Activated T-cell treated with anti-CD3 and anti-CD28 coated beads, Interleukin-2, amount 50 U/mL, for 1 hour (primary cell): ENCODE measurements around the gene PLXDC2.

Source experiments
- DNase-seq: peaks from one replicate; pipeline ENCODE4 v3.0.0-alpha.2; 2020

The PLXDC2 gene

DNA sequence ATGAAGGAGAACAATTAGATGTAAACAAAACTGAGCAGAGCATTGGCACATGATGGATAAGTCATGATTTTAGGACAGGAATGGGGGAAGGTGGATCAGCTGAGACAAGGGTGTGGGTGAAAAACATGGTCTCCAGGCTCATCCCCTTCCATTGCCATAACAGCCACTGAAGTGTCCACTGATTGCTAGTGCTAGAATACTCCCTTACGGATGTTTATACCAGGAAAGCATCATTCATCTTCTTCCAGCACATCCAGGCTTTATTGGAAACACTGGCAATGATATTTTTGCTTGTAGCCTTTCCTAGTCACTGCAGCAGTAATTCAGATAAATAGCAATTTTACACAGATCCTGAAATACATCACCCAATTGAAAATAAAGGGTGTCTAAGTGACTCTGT is 259.5 kb downstream of the PLXDC2 start:
- DNase-seq = no peak

DNA sequence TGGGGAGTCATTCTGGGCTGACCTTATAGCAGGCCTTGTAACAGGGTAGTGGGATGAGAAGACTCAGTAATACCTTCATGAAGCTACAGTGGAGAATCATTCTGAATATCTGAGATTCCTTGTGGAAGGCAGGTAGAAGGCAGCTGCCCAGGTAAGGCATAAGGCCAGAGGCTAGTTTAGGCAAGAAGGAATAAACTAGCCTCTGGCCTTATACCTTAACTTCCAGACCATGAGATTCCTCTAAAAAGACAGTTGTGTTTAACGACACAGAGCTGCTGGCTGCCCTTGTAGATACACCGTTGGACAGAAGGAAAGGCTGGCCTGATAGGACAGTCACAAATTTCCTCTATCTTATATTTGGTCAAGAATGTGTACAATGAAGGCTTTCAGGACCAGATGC is 268.2 kb downstream of the PLXDC2 start:
- no peak for DNase-seq

DNA sequence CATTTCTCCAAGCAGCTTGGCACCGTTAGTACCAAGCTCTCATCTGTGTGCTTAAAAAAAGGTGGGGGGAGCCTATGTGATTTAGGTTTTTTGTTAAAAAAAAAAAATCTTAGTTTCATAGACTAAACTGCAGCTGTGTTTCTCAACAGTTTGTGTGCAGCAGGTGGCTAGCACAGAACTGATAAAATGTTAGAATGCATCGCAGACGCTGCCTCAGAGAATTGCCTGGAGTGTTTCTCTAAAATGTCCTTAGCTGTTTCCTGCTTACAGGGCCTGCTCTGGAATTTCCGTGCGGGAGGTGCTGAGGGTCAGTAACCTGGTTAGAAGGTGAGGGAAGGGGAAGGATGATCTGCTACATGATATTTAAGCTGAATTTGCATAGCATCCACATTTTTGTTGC is 268.9 kb downstream of the PLXDC2 start:
- no peak for DNase-seq

DNA sequence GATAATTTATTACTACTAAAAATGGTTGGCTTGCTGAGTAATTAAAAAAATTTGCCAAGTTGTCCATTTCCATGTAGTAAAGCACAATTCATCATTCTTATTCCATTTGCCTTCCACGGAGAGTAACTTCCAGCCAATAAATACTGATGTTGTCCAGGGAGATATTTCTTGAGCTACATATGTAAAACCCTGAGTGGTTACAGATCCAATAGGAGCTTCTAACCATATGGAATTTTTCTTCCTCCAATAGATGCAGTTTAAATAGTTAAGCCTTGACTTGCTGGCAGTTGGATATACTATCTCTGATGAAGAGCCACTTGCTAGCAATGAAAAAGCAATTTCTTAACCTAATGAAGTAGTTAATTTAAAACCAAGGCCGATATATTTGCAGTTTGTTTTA is 271.1 kb downstream of the PLXDC2 start:
- no peak for DNase-seq

DNA sequence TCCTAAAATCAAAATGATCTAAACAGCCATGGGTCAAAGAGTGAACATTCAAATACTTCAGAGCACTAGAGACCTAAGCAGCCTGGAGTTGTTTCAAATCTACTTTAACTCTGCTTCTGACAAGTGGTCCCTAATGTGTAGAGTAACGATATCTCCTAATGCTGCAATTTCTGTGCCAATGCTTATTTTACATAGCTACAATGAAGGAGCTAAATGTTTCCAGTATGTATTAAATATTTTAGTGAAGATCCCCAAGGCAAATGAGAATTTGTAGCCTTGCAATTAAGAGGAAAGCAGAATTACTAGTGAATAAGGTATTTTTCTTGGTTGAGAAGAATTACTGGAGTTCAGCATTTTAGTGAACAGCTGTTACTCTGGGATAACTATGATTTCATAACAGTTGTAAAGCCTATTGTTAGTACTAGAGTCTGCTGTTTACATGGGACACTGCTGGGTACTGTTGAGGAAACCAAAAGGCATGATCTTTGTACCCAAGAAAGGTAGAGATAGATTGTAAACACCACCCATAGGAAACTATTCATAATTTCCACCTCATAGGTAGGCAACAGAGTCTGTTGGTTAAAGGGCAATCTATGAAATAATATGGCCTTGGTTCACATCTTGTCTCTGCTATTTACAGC is 271.9 kb downstream of the PLXDC2 start:
- DNase-seq = no peak

DNA sequence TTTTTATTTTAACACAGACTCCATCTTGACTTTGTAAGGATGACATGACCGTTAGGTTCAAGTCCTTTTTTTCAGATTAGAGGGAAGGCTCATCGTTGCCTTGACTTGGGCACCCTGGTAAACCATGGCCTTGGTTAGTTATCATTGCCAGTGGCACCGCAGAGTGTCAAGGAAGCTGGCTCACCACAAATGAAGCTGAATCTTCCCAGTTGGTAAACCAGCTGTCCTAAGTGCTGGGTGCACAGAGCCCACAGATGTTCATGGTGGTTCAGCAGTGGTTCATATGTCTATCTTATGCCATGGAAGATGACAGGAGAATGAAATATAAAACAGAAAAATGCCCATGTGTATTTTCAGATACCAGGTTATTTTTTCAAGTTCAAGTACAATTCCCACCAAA is 273.6 kb downstream of the PLXDC2 start:
- DNase-seq = no peak

DNA sequence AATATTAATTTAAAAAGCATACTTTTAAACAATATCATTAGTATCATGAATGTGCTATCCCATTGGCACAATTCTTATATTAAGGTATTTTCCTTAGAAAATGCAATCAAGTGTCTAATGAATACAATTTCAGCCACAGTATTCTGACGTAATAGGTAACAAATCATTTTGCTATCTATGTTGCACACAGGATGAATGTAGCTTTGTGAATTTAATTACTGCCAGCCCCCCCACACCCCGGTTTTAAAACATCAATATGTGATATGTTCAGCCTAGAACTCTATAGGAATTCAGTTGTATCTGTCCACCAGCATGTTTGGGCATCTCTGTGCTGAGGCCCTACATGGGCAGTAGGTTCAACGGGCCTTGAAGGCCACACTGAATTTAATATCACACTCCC is 274.6 kb downstream of the PLXDC2 start:
- no peak for DNase-seq

DNA sequence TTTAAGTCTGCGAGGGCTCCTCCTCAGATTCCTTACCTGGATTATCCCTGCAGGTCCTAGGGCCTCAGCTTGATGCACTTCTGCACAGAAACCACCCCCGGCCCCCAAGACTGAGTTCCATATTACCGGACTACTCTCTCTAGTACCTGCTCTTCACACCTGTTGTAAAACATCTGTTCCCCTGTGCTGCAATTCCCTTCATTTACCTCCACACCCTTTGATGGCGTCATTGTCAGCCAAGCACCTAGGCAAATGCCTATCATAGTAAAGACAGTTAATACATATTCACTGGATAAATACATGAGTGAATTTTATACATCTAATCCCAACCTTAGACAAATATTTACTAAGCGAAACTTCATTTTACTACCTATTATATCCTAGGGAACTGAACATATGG is 275.5 kb downstream of the PLXDC2 start:
- no peak for DNase-seq

DNA sequence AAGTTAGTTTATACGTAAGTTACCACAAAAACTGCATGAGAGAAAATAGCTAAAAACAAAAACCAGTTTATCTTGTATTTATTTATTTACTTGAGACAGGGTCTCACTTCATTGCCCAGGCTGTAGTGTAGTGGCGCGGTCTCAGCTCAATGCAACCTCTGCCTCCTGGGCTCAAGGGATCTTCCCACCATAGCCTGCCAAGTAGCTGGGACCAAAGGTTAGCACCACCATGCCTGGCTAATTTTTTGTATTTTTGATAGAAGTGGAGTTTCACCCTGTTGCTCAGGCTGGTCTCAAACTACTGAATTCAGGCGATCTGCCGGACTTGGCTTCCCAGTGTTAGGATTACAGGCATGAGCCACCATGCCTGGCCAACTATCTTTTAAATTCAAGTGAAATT is 277.4 kb downstream of the PLXDC2 start:
- no peak for DNase-seq

DNA sequence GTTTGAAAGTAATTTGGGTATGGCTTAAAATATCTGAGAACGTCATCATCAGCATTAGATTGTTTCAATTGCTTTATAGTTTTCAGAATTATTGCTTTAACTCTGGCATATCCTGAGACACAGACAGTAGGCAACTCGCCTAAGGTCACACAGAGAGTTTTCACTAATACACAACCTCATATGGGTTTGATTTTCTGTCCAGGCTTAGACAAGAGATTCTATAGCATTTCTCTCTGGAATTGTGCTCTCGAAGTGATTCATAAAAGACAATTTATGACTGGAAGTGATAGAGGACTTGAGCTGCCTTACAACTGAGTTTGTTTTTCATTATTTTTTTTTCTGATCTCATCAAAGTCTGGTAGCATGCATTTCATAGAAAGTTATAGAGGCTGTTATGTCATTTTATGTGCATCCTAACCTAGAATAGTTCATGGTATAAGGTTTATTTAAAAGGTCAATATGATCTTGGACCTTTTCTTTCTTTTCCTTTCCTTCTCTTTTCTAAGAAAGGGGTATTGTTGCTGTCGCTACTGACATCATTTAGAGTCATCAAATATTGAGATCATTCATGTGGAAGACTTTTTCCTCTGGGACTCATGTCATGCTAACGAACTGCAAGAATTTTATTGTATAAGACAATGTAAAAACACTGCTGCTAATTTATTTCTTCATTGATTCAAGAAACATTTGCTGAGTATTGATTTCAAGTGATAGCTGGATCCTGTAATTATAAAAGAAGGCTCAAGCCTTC is 278.2 kb downstream of the PLXDC2 start:
- no peak for DNase-seq

DNA sequence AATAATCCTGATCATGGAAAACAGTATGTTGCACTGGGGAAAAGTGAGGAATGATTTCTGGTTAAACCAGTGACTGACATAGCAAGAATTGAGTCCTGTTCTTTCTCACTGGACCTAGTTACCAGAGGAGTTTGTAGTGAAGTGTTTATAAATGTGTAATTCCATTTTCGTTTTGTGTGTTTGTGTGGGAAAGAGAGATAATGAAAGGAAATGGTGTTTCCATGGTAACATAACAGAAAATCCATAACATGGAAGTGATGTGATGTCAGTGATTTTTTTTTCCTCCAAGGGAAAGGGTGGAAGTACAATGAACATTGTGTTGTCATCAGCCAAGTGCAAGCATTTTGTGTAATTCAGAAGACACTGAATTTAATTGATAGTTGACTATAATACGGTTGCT is 283.9 kb downstream of the PLXDC2 start:
- no peak for DNase-seq

DNA sequence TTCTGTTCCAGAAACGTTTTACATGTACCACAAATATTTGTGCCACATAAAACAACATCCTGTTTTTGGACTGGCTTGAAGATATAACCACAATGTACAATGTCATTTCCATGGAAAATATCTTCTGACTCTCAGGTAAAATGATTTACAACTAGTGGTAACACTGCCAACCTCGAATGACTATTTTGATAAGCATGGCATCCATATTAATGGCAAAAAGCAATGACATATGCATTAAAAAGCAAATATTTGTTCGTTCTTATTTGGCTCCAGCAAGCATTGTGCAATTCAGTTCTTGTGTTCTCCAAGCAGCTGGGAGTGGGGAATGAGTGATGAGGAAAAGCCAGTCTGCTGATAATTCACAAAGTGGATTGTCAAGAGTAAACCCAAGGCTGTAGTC is 289.0 kb downstream of the PLXDC2 start:
- no peak for DNase-seq

DNA sequence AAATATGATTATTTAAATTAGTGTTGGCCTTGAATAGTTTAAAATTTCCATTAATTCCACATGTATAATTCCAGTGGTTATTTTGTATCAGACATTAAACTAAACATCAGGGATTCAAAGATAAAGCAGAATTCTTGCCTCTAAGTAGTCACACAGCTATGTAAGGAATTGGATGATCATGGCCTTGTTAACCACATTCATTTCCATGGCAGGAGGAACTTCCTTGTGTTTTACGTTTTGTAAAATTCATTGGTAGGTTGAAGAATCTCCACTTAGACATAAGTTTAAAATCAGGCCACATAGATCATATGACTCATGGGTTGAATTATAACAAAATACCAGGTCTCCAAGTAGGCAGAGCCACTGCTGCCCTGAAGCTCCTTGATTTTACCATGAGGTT is 289.7 kb downstream of the PLXDC2 start:
- no peak for DNase-seq

DNA sequence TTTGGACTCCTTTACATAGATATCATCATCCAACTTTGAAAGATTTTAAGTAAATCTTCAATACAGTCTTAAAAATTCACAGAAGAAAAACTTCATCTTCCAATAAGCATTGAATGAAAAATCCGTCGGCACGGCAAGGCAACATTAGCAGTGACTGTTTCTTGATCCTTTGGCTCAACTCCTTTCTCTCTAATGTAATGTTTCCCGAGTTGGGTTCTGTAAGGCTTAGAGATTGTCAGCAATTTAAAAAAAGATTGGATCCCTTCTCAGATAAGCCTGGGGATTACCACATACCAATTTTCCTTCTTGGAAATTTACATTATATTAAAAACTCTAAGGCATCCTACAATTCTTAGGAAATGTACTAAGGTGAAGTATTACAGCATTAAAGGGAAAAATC is 291.8 kb downstream of the PLXDC2 start:
- DNase-seq = no peak

DNA sequence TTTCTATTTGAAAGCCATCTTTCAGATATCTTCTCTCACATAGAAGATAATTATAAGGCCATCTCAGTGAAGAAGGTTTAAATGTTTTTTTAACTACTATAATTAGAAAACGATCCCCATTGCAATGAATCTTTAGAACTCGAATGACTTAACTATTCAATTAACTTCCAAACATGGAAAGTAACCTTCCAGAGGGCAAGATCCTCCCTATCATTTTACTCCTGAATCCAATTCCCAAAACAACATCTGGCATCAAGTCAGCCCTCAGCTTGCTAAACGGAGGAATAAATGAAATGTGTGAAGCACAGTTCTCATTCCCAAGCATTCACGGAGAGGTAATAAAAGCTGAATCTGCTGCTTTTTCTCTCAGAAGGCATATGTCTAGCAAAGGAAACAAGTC is 293.4 kb downstream of the PLXDC2 start:
- DNase-seq = no peak

DNA sequence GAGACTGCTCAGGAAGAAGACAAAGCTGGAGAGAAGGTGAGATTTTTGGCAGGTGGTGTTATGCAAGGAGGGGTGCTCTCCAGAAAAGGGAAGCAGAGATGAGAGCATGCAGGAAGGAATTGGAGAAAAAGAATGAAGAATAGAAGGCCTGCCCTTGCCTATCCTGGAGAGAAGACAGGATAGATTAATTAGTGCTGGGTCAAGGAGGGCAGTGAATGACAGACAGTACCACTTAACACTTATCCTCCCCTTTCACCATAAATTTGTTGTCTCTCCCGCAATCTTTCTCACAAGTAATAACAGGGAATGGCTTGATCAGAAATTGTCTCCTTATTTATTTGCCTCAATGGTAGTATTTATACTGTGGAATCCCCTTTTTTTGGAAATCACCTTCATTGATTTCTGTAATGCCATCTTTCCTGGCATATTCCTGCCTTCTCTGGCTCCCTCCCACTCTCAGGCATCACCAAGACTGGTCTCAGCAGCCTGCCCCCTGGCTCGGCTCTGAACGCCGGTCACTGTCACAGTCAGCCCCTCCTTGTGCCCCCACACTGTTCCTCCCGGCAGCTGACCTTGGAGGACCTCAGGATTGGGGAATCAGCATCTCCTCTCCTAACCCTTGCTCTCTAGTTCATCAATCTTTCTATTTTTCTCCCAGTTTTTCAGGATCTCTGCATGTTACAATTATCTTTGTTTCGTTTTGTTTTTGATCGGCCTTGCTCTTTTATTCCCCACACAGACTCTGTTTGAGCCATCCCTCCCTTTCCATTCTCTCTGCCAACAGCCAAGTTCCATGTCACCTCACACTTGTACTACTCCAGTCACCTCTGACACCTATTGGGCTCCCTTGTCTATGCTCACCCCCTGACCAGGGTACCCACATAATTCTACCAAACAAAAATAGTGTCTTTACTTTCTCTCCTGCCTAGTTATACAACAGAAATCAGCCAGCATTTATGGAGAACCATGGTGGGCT is 294.2 kb downstream of the PLXDC2 start:
- no peak for DNase-seq

DNA sequence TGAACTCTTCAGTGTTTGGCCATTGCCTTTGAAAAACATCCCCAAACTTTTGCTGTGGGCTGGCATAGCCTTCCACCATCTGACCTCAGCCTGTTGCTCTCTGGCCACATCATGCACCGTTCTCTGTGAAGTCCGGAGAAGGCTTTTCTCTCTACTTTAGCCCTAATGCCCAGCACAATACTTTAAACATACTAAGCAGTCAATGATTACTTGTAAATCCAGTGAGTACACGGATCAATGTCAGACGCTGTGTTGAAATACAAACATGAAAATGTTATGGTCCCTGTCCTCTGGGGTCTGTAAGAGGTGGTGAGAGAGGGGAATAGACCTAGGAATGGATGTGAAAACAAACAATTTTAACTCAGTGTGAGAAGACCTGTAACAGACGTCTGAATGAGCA is 297.9 kb downstream of the PLXDC2 start:
- DNase-seq = no peak

DNA sequence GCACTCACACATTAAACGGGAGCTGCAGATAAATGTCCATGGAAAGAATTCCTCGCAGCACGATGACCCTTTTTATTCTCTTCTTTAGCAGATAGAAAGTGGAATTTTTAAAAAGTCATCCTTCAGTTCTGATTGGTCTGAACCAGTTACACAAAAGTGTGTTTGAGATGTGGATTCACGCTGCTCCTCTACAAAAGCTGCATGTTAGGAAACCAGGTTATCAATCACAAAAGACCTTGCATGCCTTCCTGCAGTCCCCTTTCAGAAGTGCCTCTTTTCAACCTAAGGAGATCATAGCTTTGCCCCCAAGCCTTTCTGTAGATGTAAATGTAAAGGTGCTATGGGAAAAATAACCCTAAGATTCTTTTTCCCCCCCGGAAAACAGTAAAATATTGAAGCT is 299.7 kb downstream of the PLXDC2 start:
- no peak for DNase-seq

DNA sequence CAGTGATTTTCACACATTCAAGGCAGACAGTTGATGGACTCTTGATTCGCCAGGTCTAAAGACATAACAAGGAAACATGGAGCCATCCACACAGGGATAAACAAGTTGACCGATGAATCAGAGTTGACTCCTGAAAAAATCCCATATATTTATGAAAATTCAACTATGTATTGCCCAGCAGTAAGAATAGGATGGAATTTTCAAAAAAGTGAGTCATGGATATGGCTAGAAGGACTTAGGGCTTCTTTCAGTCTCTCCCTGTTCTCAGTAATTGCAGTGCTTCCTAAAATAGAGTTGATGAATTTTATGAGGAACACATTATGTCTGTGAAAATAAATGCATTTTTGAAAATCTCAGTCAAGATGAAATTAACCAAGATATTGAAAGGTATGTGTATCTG is 301.2 kb downstream of the PLXDC2 start:
- no peak for DNase-seq

DNA sequence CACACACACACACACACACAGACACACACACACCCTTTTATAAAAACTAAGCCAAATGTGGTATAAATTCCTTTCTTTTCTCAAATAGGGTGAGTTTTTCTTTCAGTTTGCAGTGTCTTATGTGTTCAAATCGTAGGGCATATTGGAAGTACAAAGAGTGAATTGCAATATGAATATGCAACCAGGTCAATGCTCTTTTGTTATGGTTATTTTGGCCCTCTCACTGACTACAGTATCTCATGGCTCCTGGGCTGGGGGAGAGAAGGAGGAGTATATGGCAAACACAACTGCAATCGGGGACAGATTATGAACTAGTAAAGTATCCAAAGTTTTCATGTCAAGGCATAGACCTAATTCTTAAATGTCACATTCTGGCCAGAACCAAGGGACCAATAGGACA is 301.9 kb downstream of the PLXDC2 start:
- DNase-seq = no peak

DNA sequence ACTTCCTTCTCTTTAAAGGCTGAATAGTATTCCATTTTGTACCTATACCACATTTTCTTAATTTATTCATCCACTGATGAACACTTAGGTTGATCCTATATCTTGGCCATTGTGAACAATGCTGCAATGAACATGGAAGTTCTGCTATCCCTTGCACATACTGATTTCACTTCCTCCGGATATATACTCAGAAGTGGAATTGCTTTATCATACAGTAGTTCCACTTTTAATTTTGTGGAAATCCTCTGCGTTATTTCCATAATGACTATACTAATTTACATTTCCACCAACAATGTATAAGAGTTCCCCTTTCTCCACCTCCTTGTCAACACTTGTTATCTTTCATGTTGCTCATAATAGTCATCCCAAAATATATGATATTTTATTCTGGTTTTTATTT is 312.6 kb downstream of the PLXDC2 start:
- DNase-seq = no peak

DNA sequence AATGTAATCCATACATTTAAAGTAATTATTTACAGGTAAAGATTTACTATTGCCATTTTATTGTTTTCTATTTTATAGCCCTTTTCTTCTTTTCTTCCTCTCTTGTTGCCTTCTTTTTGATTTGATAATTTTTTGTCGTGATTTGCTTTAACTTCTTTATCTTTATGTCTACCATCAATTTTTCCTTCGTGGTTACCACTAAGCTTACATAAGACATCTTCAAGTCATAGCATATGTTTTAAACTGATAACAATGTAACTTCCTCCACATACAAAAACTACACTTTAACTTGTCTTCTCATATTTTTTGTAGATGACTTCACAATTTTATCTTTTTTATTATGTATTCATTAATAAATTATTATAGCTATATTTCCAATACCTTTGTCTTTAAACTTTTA is 316.6 kb downstream of the PLXDC2 start:
- no peak for DNase-seq

DNA sequence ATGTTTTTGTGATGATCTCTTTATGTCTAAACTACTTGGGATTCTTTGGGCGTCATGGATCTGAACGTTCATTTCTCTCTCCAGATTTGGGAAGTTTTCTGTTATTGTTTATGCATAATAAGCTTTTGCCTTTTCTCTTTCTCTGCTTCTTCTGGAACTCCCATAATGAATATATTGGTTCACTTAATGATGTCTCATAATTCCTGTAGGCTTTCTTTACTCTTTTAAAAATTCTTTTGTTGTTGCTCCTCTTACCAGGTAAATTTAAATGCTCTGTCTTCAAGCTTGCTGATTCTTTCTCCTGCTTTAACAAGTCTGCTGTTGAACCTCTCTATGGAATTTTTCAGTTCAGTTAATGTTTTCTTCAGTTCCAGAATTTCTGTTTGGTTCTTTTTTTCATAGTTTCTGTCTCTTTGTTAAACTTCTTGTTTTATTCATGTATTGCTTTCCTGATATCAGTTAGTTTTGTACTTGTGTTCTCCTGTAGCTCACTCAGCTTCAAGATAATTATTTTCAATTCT is 317.5 kb downstream of the PLXDC2 start:
- no peak for DNase-seq

DNA sequence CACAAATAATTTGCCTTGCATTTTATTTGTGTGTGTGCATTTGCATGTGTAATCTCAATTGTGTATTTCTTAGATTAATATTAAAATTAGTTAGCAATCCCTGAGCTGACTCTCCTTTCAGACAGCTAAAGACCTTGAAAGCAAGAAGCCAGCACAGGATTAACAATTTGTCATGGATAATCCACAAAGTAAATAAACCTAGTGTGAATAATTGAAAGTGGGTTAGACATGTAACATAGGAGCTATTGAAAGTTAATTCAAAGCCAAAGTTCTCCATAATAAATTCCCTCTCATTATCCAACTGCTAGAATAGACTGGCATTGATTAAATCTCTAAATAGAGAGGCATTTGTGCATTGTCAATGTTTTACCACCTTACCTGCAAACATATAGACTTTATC is 326.1 kb downstream of the PLXDC2 start:
- no peak for DNase-seq
